NCI-H524 (cell line): ENCODE measurements around the gene PLA2G4D.

Experiments used
- DNase-seq, 2 experiments: peaks; one replicate each; lab custom pipeline; 2025; lab: John Stamatoyannopoulos, UW

Gene PLA2G4D

GRCh38 chr15:42090370-42090769 lies 4.0 kb downstream of the PLA2G4D start:
- no peak for DNase-seq

GRCh38 chr15:42089942-42090341 lies 4.4 kb downstream of the PLA2G4D start:
- no peak for DNase-seq

GRCh38 chr15:42088801-42089640 lies 5.3 kb downstream of the PLA2G4D start:
- DNase-seq = peak in 1 of 2 experiments; percentile 33

- DNase-seq = peak in 1 of 2 experiments; percentile 54
Measured at GRCh38 chr15:42087926-42088800, 6.2 kb downstream of the PLA2G4D start.

- no peak for DNase-seq
Measured at GRCh38 chr15:42087460-42087859, 6.9 kb downstream of the PLA2G4D start.

GRCh38 chr15:42085721-42086120 lies 8.6 kb downstream of the PLA2G4D start:
- DNase-seq = no peak

GRCh38 chr15:42085236-42085605 lies 9.1 kb downstream of the PLA2G4D start:
- DNase-seq = no peak

- DNase-seq = peak in 1 of 2 experiments; percentile 53
Measured at GRCh38 chr15:42084465-42085235, 9.7 kb downstream of the PLA2G4D start.

- DNase-seq = no peak
Measured at GRCh38 chr15:42083916-42084315, 10.4 kb downstream of the PLA2G4D start.

GRCh38 chr15:42083605-42083908 lies 10.8 kb downstream of the PLA2G4D start:
- no peak for DNase-seq

GRCh38 chr15:42082823-42083604 lies 11.3 kb downstream of the PLA2G4D start:
- no peak for DNase-seq

GRCh38 chr15:42082141-42082540 lies 12.2 kb downstream of the PLA2G4D start:
- no peak for DNase-seq

- DNase-seq = no peak
Measured at GRCh38 chr15:42080919-42081830, 13.2 kb downstream of the PLA2G4D start.

- DNase-seq = no peak
Measured at GRCh38 chr15:42080186-42080918, 14.0 kb downstream of the PLA2G4D start.

- DNase-seq = no peak
Measured at GRCh38 chr15:42079401-42079908, 14.9 kb downstream of the PLA2G4D start.

- DNase-seq = no peak
Measured at GRCh38 chr15:42078903-42079302, 15.5 kb downstream of the PLA2G4D start.

GRCh38 chr15:42077689-42078088 lies 16.7 kb downstream of the PLA2G4D start:
- DNase-seq = no peak

- DNase-seq = no peak
Measured at GRCh38 chr15:42073418-42073817, 20.9 kb downstream of the PLA2G4D start.

- no peak for DNase-seq
Measured at GRCh38 chr15:42072141-42072685, 22.1 kb downstream of the PLA2G4D start.
